Measurements from ENCODE around the gene NEU4. TPM values are rescaled to one million over a fixed set of nuclear protein-coding genes. Genes with fewer than 3 reads are reported as not detected.

Gene NEU4
- total RNA-seq, 3 donors from 2014 or later, result 41.4 to 72.5 (median 71.0) TPM

- no peak for ATAC-seq
- Histone ChIP-seq H3K9me3 (no peaks in the 10 kb centered on the region), H3K4me3 (no peak overlapping the region), H3K36me3 (ENCODE audit: low read depth) (no peaks in the 10 kb centered on the region), H3K4me1 (ENCODE audit: low read depth) (peaks cover 12% of the 10 kb centered on the region)
- intact Hi-C loops (cut with DNase I, micrococcal nuclease), result no loop called here
- peak in 1 of 3 donors; percentile 45 for DNase-seq
- no peak for TF ChIP-seq CTCF (IDR thresholded peaks at IDR 0.05)
These were observed 3.1 kb downstream of the NEU4 start for GRCh38 chr2:241811952-241812729.

DNA sequence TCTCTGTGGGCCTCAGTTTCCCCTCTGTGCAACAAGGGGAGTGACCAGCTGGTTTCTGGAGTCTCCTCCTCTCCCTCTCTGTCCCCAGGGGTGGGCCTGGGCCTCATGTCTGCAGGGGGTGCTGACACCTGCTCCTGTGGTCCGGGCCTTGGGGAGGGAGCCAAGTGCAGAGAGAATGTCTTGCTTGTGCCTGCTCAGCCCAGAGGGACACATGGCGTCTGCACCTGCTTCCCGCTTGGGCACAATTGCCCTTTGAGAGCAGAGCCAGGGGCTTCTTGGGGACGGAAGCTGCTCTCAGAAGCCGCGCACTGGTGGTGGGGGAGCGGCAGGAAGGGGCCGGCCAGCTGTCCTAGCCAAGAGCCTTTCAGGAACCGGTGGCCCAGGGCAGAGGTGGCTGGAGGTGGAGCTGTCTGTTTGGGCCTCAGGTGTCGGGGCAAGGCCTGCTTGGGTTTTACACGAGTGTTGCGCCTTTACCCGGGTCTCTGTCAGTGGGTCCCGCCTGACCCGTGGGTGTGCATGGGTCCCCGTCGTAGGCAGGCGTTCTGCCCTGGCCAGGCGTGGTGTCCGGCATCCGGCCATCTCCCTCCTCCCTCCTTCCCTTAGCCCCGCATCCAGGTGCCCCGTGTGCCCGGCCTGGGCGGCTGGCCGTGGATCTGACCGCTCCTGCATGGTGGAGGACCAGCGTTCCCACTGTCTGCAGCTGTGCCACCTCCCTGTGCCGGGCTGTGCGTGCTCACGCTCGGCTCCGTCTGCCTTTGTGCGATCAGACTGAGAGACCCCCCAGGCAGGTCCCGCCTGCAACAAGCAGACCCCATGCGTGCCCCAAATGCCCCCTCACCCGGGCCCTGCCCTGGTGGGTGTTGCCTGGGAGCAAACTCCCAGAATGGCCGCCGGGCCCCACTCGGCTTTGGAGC lies 4.0 kb downstream of the NEU4 start:
- H3K36me3 ChIP-seq (ENCODE audit: low read depth), result no peaks in the 10 kb centered on the region
- ATAC-seq (no peak), DNase-seq (peak in 2 of 3 donors; percentile 37 to 54)
- no peaks in the 10 kb centered on the region for H3K9me3 ChIP-seq
- intact Hi-C loops (cut with DNase I, micrococcal nuclease), result no loop called here
- peaks cover 19% of the 10 kb centered on the region for H3K4me1 ChIP-seq (ENCODE audit: low read depth)
- no peak for TF ChIP-seq CTCF (IDR thresholded peaks at IDR 0.05)
- H3K4me3 ChIP-seq, result no peak overlapping the region

DNA sequence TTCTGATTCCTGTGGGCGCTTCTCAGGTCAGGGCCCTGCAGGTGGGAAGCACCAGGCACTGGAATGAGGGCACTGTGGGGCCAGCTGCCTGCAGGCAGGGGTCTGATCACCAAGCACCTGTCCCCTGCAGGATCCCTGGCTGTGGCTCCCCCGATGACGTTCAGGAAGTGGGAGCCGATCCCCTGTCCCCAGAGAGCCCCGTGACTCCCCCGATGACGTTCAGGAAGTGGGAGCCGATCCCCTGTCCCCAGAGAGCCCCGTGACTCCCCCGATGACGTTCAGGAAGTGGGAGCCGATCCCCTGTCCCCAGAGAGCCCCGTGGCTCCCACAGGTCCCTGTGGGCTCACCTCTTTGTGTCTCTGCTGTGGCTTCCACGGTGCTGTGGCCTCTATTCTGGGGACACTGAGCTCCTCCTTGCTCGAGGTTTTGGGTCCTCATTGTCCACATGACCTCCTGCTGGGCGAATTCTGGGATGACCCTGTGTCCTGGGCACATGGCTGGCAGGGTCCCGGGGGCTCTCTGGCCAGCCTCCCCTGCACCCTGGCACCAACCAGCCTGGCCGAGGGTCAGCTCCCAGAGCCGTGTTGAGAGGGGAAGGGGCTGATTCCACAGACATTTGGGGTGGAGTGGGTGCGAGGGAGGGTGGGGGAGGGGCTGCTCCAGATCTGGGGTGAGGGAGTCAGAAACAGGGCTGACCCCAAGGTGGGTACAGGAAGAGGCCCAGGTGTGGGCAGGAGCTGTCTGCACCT lies 4.8 kb downstream of the NEU4 start:
- no peaks in the 10 kb centered on the region for H3K36me3 ChIP-seq (ENCODE audit: low read depth)
- DNase-seq (no peak), ATAC-seq (no peak)
- intact Hi-C loops (cut with DNase I, micrococcal nuclease), result no loop called here
- H3K4me3 ChIP-seq, result no peak overlapping the region
- no peak for TF ChIP-seq CTCF (IDR thresholded peaks at IDR 0.05)
- no peaks in the 10 kb centered on the region for H3K9me3 ChIP-seq
- H3K4me1 ChIP-seq (ENCODE audit: low read depth), result peaks cover 19% of the 10 kb centered on the region

DNA sequence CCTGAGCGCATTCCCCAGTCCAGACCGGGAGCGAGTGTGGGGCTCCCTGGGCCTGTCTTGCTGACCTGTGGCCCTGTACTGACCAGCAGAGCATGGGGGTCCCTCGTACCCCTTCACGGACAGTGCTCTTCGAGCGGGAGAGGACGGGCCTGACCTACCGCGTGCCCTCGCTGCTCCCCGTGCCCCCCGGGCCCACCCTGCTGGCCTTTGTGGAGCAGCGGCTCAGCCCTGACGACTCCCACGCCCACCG lies 5.3 kb downstream of the NEU4 start:
- no peak for ATAC-seq
- no peak overlapping the region for H3K4me3 ChIP-seq
- no peaks in the 10 kb centered on the region for H3K9me3 ChIP-seq
- peaks cover 18% of the 10 kb centered on the region for H3K4me1 ChIP-seq (ENCODE audit: low read depth)
- peak in 1 of 3 donors; percentile 45 for DNase-seq
- H3K36me3 ChIP-seq (ENCODE audit: low read depth), result no peaks in the 10 kb centered on the region
- intact Hi-C loops (cut with DNase I, micrococcal nuclease), result no loop called here
- no peak for TF ChIP-seq CTCF (IDR thresholded peaks at IDR 0.05)

DNA sequence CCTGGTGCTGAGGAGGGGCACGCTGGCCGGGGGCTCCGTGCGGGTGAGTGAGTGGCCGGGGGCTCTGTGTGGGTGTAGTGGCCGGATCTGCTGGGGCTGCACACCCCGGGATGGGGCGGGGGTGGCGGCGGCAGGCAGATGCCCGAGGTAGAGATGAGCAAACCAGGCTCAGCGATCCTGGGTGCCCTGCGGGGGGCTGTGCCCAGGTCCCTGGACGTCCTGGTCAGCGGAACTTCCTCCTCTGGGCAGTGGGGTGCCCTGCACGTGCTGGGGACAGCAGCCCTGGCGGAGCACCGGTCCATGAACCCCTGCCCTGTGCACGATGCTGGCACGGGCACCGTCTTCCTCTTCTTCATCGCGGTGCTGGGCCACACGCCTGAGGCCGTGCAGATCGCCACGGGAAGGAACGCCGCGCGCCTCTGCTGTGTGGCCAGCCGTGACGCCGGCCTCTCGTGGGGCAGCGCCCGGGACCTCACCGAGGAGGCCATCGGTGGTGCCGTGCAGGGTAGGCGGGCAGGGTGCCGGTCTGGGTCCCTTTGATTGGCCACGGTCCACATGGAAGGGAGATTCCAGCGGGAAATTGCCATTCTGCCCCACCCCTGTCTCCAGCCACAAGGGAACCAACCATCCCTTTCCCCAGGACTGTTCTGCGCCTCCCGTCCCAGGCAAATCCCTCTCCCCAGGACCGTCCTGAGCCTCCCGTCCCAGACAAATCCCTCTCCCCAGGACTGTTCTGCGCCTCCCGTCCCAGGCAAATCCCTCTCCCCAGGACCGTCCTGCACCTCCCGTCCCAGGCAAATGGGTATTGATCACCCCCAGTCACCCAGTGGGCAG lies 5.9 kb downstream of the NEU4 start:
- Histone ChIP-seq H3K4me3 (no peak overlapping the region), H3K9me3 (no peaks in the 10 kb centered on the region), H3K4me1 (ENCODE audit: low read depth) (peaks cover 15% of the 10 kb centered on the region), H3K36me3 (ENCODE audit: low read depth) (no peaks in the 10 kb centered on the region)
- peak; percentile 3 to 48 (median 42) for DNase-seq
- TF ChIP-seq CTCF (IDR thresholded peaks at IDR 0.05), result no peak
- peak; percentile 35 for ATAC-seq
- intact Hi-C loops (cut with DNase I, micrococcal nuclease), result no loop called here
